ENCODE data around the gene EDEM3.
"Not testable (repeated sequence)": the region's sequence is repeated elsewhere in the genome, so short reads cannot be mapped to it uniquely, and the experiment has no call there.

EDEM3 gene

DNA sequence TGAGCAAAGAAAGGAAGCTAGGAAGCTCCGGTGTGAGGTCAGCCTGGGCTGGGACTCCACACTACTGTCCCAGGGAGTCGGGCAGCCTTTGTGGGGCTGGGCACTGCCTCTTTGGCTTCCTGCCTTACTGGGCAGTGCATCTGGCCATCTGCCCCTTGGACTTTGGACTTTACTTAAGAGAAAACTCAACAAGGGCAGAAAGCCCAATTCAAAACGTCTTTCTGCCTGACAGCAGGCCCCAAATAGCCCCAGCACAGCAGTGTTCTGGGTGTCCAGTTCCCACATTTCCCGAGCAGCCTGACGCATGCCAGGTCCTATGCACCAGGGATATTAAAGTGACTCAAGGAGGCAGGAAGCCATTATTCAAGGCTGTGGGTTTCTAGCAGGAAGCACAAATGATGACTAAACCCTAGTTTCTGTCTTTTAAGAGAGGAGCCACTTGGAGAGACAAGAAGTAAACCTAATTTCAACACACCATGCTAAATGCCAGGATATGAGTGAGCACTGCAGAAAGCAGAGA, 37.9 kb upstream of the EDEM3 start:
- Histone ChIP-seq H4K20me1 (no peaks in the 10 kb centered on the region), H3K9me3 (replicated peaks in 1 of 11) (no peaks in the 10 kb centered on the region), H3K4me3 (peak overlapping the region in 2 of 10 experiments; percentile 25 to 39; a peak in 2 of 20 replicates), H3K36me3 (peaks cover 0 to 14% (median 0%) of the 10 kb centered on the region in 11 experiments; a peak in 2 of 22 replicates), H3K4me2 (peak overlapping the region in 10 of 11 experiments; percentile 27 to 95 (median 79); a peak in 19 of 22 replicates), H3K9ac (peak overlapping the region in 9 of 11 experiments; percentile 17 to 76 (median 64); a peak in 15 of 22 replicates), H3K4me1 (peaks cover 0 to 74% (median 35%) of the 10 kb centered on the region in 10 experiments; a peak in 17 of 20 replicates), H3K27me3 (no peaks in the 10 kb centered on the region), H3K27ac (peak overlapping the region; percentile 28 to 89 (median 80))
- TF ChIP-seq Cebpa-rat (IDR thresholded peaks at IDR 0.05): peak in 4 of 11 experiments; percentile 19 to 51 (median 38); a peak in 3 of 22 replicates

GRCh38 chr1:184791550-184791900, 36.9 kb upstream of the EDEM3 start:
- no peak overlapping the region for H3K9ac ChIP-seq
- H3K4me2 ChIP-seq: peak overlapping the region in 6 of 11 experiments; percentile 76 to 95 (median 84); a peak in 12 of 22 replicates
- H3K27me3 ChIP-seq: no peaks in the 10 kb centered on the region
- H3K27ac ChIP-seq: peak overlapping the region in 8 of 11 experiments; percentile 75 to 89 (median 84); a peak in 10 of 22 replicates
- H3K4me1 ChIP-seq: peaks cover 0 to 78% (median 37%) of the 10 kb centered on the region in 10 experiments; a peak in 17 of 20 replicates
- no peak overlapping the region for H3K4me3 ChIP-seq
- peaks cover 0 to 14% (median 0%) of the 10 kb centered on the region in 11 experiments; a peak in 2 of 22 replicates for H3K36me3 ChIP-seq
- H3K9me3 ChIP-seq (replicated peaks in 1 of 11): peaks cover 0 to 5% (median 2%) of the 10 kb centered on the region in 11 experiments; a peak in 4 of 22 replicates
- no peaks in the 10 kb centered on the region for H4K20me1 ChIP-seq
- TF ChIP-seq Cebpa-rat (IDR thresholded peaks at IDR 0.05): no peak

GRCh38 chr1:184790642-184791549, 36.2 kb upstream of the EDEM3 start:
- H3K9me3 ChIP-seq (replicated peaks in 1 of 11): peaks cover 0 to 11% (median 6%) of the 10 kb centered on the region in 11 experiments; a peak in 9 of 22 replicates
- H3K4me2 ChIP-seq: peak overlapping the region in 5 of 11 experiments; percentile 80 to 95 (median 87); a peak in 9 of 22 replicates
- peaks cover 0 to 10% (median 0%) of the 10 kb centered on the region in 11 experiments; a peak in 2 of 22 replicates for H3K36me3 ChIP-seq
- no peak overlapping the region for H3K9ac ChIP-seq
- no peak for TF ChIP-seq Cebpa-rat (IDR thresholded peaks at IDR 0.05)
- no peaks in the 10 kb centered on the region for H3K27me3 ChIP-seq
- H3K27ac ChIP-seq: peak overlapping the region in 4 of 11 experiments; percentile 84 to 89 (median 87); a peak in 5 of 22 replicates
- H3K4me3 ChIP-seq: no peak overlapping the region
- H3K4me1 ChIP-seq: peaks cover 0 to 80% (median 37%) of the 10 kb centered on the region in 10 experiments; a peak in 17 of 20 replicates
- no peaks in the 10 kb centered on the region for H4K20me1 ChIP-seq

GRCh38 chr1:184789884-184790283, 35.2 kb upstream of the EDEM3 start:
- peak overlapping the region in 3 of 11 experiments; percentile 16 to 87 (median 81); a peak in 5 of 22 replicates for H3K4me2 ChIP-seq
- H3K9me3 ChIP-seq (replicated peaks in 1 of 11): peaks cover 7 to 21% (median 16%) of the 10 kb centered on the region in 11 experiments; a peak in 21 of 22 replicates
- H3K36me3 ChIP-seq: no peaks in the 10 kb centered on the region; a peak in 1 of 22 replicates
- peaks cover 0 to 70% (median 37%) of the 10 kb centered on the region in 10 experiments; a peak in 17 of 20 replicates for H3K4me1 ChIP-seq
- H3K4me3 ChIP-seq: no peak overlapping the region
- no peak overlapping the region for H3K27ac ChIP-seq
- H3K27me3 ChIP-seq: no peaks in the 10 kb centered on the region
- no peaks in the 10 kb centered on the region for H4K20me1 ChIP-seq
- no peak for TF ChIP-seq Cebpa-rat (IDR thresholded peaks at IDR 0.05)
- no peak overlapping the region for H3K9ac ChIP-seq

DNA sequence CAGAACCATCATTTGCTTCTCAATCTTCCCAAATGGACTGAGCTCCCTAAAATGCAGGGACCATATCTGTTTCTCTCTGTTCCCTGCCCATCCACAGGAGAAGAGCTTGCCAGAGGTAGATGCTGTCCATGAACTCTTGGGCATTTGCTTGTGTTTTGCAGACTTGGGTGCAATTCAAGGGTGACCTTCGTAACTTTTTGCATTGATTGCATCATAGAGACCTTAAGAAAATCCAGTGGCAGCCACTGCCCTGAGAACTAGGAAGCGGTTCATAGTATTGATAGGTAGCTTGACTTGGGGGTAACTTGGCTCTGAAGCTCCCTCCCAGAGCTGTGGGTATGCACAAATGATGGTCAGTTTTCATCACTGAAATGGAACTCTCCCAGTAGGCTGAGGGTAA, 34.3 kb upstream of the EDEM3 start:
- Histone ChIP-seq H3K9ac (no peak overlapping the region), H3K36me3 (peaks cover 0 to 6% (median 0%) of the 10 kb centered on the region in 11 experiments; a peak in 1 of 22 replicates), H3K27me3 (no peaks in the 10 kb centered on the region), H3K27ac (no peak overlapping the region), H4K20me1 (no peaks in the 10 kb centered on the region), H3K4me2 (0 out of 22 replicates have a peak overlapping the region, but pooled peaks of 2 of the 11 experiments have one; percentile 6 to 13), H3K4me3 (no peak overlapping the region), H3K4me1 (peaks cover 0 to 61% (median 34%) of the 10 kb centered on the region in 10 experiments; a peak in 17 of 20 replicates), H3K9me3 (replicated peaks in 1 of 11) (peaks cover 16 to 30% (median 26%) of the 10 kb centered on the region in 11 experiments)
- peak in 2 of 11 experiments; percentile 36 to 64; a peak in 2 of 22 replicates for TF ChIP-seq Cebpa-rat (IDR thresholded peaks at IDR 0.05)

- TF ChIP-seq Cebpa-rat (IDR thresholded peaks at IDR 0.05): no peak
- Histone ChIP-seq H3K9me3 (replicated peaks in 1 of 11) (peaks cover 39 to 60% (median 52%) of the 10 kb centered on the region in 11 experiments), H3K9ac (no peak overlapping the region), H3K27me3 (no peaks in the 10 kb centered on the region), H3K4me2 (no peak overlapping the region), H3K4me3 (no peak overlapping the region), H4K20me1 (no peaks in the 10 kb centered on the region), H3K36me3 (peaks cover 0 to 8% (median 0%) of the 10 kb centered on the region in 11 experiments; a peak in 1 of 22 replicates), H3K4me1 (peaks cover 0 to 26% (median 5%) of the 10 kb centered on the region in 10 experiments; a peak in 9 of 20 replicates), H3K27ac (no peak overlapping the region)
Observed at GRCh38 chr1:184785529-184785928, 30.9 kb upstream of the EDEM3 start.

DNA sequence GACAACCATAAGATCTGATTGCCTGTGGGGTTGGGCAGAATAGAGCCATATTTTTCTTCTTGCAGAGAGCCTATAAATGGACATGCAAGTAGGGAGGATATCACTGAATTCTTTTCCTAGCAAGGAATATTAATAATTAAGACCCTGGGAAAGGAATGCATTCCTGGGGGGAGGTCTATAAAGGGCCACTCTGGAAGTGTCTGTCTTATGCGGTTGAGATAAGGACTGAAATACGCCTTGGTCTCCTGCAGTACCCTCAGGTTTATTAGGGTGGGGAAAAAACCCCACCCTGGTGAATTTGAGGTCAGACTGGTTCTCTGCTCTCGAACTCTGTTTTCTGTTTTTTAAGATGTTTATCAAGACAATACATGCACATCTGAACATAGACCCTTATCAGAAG, 29.1 kb upstream of the EDEM3 start:
- not testable (repeated sequence) for H3K4me3 ChIP-seq, H3K4me2 ChIP-seq, H3K9ac ChIP-seq, H3K27me3 ChIP-seq, H3K27ac ChIP-seq, H4K20me1 ChIP-seq, H3K36me3 ChIP-seq
- Histone ChIP-seq H3K4me1 (peaks cover 0 to 10% (median 3%) of the 10 kb centered on the region in 10 experiments; a peak in 8 of 20 replicates), H3K9me3 (replicated peaks in 1 of 11) (peaks cover 39 to 61% (median 52%) of the 10 kb centered on the region in 11 experiments)

GRCh38 chr1:184781941-184782340, 27.3 kb upstream of the EDEM3 start:
- no peak overlapping the region for H3K9ac ChIP-seq
- no peak overlapping the region for H3K4me3 ChIP-seq
- no peak for TF ChIP-seq Cebpa-rat (IDR thresholded peaks at IDR 0.05)

More at GRCh38 chr1:184781941-184782340, 27.3 kb upstream of the EDEM3 start:
- Histone ChIP-seq H4K20me1 (no peaks in the 10 kb centered on the region), H3K4me2 (no peak overlapping the region), H3K4me1 (peaks cover 0 to 8% (median 3%) of the 10 kb centered on the region in 10 experiments; a peak in 8 of 20 replicates), H3K36me3 (peaks cover 0 to 8% (median 0%) of the 10 kb centered on the region in 11 experiments; a peak in 1 of 22 replicates), H3K27me3 (no peaks in the 10 kb centered on the region), H3K27ac (no peak overlapping the region), H3K9me3 (replicated peaks in 1 of 11) (peaks cover 39 to 61% (median 51%) of the 10 kb centered on the region in 11 experiments)

Data from BLaER1 treated with 17β-estradiol and CSF1 and Interleukin-3, amounts not matched to agents 10 nM and 100 nM (cell line).